ENCODE results near the gene CCDC185.

CCDC185 gene

GRCh38 chr1:223350361-223350908, 42.8 kb upstream of the CCDC185 start:
- ChIA-PET POLR2A (interaction anchor here (0.6 kb wide), 1 partner anchor 14 kb away, joined by 3 read pairs; the partner anchor contains the start of gene SUSD4), CTCF (interaction anchor here (0.5 to 2.7 kb wide), 4 partner anchors 8 to 320 kb away, joined by 3 to 8 read pairs (median 3); no protein-coding TSS in a partner anchor)
- Histone ChIP-seq H3K9me3 (ENCODE audit: control insufficient read depth, insufficient read depth, low read depth, low read length) (no peaks in the 10 kb centered on the region), H3K4me1 (ENCODE audit: control insufficient read depth, insufficient read depth, low read length) (no peaks in the 10 kb centered on the region), H3K36me3 (ENCODE audit: control insufficient read depth in 2 of 2, insufficient read depth in 1 of 2, low read length in 2 of 2) (no peaks in the 10 kb centered on the region), H3K27ac (ENCODE audit: extremely low read depth, low read depth, low read length) (no peak overlapping the region), H3K4me3 (ENCODE audit: low read depth, low read length) (no peak overlapping the region)
- TF ChIP-seq ZNF335 (tag by site-specific recombination; conservative IDR thresholded peaks at IDR 0.05) (no peak), ZNF121 (tag by site-specific recombination; IDR thresholded peaks at IDR 0.05) (no peak), OVOL3 (tag by site-specific recombination; IDR thresholded peaks at IDR 0.05) (no peak)

GRCh38 chr1:223352944-223353343, 40.3 kb upstream of the CCDC185 start:
- ChIA-PET CTCF (interaction anchor here (1.2 kb wide), 1 partner anchor 219 kb away, joined by 5 read pairs; no protein-coding TSS in a partner anchor), POLR2A (no interaction called here)

GRCh38 chr1:223353939-223354338, 39.3 kb upstream of the CCDC185 start:
- ChIA-PET POLR2A (no interaction called here), CTCF (interaction anchor here (0.6 to 1.2 kb wide), 3 partner anchors 81 to 955 kb away, joined by 3 to 5 read pairs (median 3); no protein-coding TSS in a partner anchor)
- H3K9me3 ChIP-seq (ENCODE audit: control insufficient read depth, insufficient read depth, low read depth, low read length): no peaks in the 10 kb centered on the region
- no peak overlapping the region for H3K4me3 ChIP-seq (ENCODE audit: low read depth, low read length)
- H3K36me3 ChIP-seq (ENCODE audit: control insufficient read depth in 2 of 2, insufficient read depth in 1 of 2, low read length in 2 of 2): no peaks in the 10 kb centered on the region
- H3K27ac ChIP-seq (ENCODE audit: extremely low read depth, low read depth, low read length): no peak overlapping the region
- H3K4me1 ChIP-seq (ENCODE audit: control insufficient read depth, insufficient read depth, low read length): no peaks in the 10 kb centered on the region
- TF ChIP-seq ZNF202 (tag by site-specific recombination; IDR thresholded peaks at IDR 0.05; ENCODE audit: borderline replicate concordance) (no peak), ZNF658 (tag by site-specific recombination; IDR thresholded peaks at IDR 0.05) (no peak), ZNF664 (tag by site-specific recombination; IDR thresholded peaks at IDR 0.05) (no peak), ZNF626 (tag by site-specific recombination; IDR thresholded peaks at IDR 0.05) (no peak), BCL11A (tag by site-specific recombination; IDR thresholded peaks at IDR 0.05; ENCODE audit: low read depth) (no peak), ZNF555 (tag by site-specific recombination; conservative IDR thresholded peaks at IDR 0.05) (no peak), ZNF513 (tag by site-specific recombination; IDR thresholded peaks at IDR 0.05) (no peak), ZNF398 (tag by site-specific recombination; IDR thresholded peaks at IDR 0.05) (no peak), ZNF155 (tag by site-specific recombination; IDR thresholded peaks at IDR 0.05) (no peak), EGR2 (tag by site-specific recombination; IDR thresholded peaks at IDR 0.05; ENCODE audit: low read depth) (no peak), ZNF335 (tag by site-specific recombination; conservative IDR thresholded peaks at IDR 0.05) (no peak), ZNF302 (tag by site-specific recombination; IDR thresholded peaks at IDR 0.05; ENCODE audit: low read depth) (no peak)

More at GRCh38 chr1:223352944-223353343, 40.3 kb upstream of the CCDC185 start:
- no peaks in the 10 kb centered on the region for H3K9me3 ChIP-seq (ENCODE audit: control insufficient read depth, insufficient read depth, low read depth, low read length)
- no peaks in the 10 kb centered on the region for H3K36me3 ChIP-seq (ENCODE audit: control insufficient read depth in 2 of 2, insufficient read depth in 1 of 2, low read length in 2 of 2)
- no peak overlapping the region for H3K4me3 ChIP-seq (ENCODE audit: low read depth, low read length)
- no peak overlapping the region for H3K27ac ChIP-seq (ENCODE audit: extremely low read depth, low read depth, low read length)
- no peak for TF ChIP-seq PRDM2 (tag by site-specific recombination; IDR thresholded peaks at IDR 0.05; ENCODE audit: borderline replicate concordance)
- H3K4me1 ChIP-seq (ENCODE audit: control insufficient read depth, insufficient read depth, low read length): no peaks in the 10 kb centered on the region

All from HEK293 (cell line).